GM12874 (cell line): Measurements from ENCODE around the gene RYK.

Experiments used
- TF ChIP-seq, protein P1 (sequence below): IDR thresholded peaks from 2 replicates; pipeline ENCODE4 v1.5.1; 2011; ENCODE audit warnings: low read depth, mild to moderate bottlenecking, control low read depth, low read length, moderate library complexity; ENCODE audit not compliant: insufficient read depth

The RYK gene

DNA sequence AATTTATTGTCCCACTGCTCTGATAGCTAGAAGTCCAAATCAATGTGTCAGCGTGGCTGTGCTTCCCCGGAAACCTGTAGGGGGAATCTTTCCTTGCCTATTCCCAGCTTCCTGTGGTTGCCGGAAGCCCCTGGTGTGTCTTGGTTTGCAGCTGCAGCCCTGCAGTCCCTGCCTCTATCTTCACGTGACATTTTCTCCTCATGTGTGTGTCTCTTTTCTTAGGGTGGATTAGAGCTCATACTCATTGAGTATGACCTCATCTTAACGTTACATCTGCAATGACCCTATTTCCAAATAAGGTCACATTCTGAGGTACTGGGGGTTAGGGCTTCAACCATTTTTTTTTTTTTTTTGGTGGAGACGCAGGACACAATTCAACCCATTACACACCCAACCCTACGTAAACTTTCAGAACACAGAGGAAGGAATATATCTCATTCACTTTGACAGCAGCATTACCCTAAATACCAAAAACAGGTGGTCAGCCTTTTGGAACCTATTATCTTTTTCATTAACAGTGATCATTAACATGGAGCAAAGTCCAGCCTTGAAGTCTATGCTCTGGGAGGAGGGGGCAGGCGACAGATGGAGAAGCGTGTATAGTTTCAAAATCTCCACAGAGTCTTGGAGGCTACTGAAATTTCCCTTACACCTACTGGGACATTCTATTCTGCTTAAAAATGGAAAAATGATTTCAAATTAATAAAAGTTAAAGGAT is 88.6 kb downstream of the RYK start:
- TF ChIP-seq, protein P1, sequence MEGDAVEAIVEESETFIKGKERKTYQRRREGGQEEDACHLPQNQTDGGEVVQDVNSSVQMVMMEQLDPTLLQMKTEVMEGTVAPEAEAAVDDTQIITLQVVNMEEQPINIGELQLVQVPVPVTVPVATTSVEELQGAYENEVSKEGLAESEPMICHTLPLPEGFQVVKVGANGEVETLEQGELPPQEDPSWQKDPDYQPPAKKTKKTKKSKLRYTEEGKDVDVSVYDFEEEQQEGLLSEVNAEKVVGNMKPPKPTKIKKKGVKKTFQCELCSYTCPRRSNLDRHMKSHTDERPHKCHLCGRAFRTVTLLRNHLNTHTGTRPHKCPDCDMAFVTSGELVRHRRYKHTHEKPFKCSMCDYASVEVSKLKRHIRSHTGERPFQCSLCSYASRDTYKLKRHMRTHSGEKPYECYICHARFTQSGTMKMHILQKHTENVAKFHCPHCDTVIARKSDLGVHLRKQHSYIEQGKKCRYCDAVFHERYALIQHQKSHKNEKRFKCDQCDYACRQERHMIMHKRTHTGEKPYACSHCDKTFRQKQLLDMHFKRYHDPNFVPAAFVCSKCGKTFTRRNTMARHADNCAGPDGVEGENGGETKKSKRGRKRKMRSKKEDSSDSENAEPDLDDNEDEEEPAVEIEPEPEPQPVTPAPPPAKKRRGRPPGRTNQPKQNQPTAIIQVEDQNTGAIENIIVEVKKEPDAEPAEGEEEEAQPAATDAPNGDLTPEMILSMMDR: no peak

GRCh38 chr3:134155446-134155845 is 95.2 kb downstream of the RYK start:
- TF ChIP-seq, protein P1: no peak

GRCh38 chr3:134153761-134154160 is 96.9 kb downstream of the RYK start:
- TF ChIP-seq, protein P1: no peak

DNA sequence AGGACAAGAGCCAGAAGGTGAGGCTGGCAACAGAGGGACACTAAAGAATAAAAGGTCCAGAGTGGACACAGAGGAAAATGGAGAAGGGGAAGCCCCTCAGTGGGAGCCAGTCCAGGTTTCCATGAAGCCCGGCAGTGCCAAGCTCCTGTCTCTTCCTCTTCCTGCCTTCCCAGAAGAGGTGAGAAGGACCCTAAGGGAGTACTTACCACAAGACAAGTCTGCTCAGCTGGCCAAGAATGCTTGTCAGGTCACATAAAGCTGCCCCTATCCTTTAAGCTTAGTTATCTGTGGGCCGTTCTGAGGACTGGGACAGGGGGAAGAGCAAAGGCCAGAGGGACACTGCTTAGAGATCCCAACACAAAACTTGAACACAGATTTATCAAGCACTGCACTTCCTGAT is 100.2 kb downstream of the RYK start:
- TF ChIP-seq, protein P1: no peak

- TF ChIP-seq, protein P1: no peak
These were observed 101.4 kb downstream of the RYK start for GRCh38 chr3:134149286-134149685.

- TF ChIP-seq, protein P1: no peak
These were observed 102.1 kb downstream of the RYK start for GRCh38 chr3:134148534-134148933.

DNA sequence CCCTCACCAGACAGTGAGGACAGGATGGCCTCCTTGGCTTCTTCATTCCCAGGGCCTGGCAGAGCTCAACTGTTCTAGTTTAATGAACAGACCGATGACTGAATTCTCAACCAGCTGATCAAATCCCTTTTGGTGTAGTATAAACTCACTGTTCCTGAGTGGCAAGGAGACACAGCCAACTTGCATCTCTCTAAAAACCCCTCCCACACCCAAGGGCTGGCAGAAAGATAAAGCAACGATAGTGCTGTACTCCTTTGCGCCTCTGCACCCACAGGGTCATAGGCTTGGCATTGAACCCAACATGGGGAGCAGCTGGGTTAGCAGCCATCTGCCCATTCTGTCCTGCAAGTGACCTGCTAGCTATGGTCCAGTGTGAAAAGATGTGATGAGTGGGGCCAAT is 103.2 kb downstream of the RYK start:
- TF ChIP-seq, protein P1: no peak

DNA sequence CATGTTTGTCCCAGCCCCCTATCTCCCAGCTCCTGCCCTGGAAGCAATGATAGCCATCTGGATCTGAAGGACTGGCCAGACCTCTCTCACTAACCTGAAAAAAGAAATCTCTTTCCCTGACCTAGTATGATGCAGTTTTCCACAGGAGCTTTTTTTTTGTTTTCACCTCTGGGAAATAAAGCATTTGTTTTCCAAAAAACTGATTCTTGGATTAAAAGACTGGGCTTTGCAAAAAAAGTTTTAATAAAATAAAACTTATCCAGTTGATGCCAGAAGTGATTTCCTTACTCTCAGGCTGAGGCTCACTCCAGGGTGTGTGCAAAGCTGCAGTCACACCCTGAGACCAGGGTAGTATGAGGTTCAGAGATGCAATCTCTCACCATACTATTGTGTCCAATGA is 104.0 kb downstream of the RYK start:
- TF ChIP-seq, protein P1: no peak
